ENCODE measurements around the gene RPL11. TPM values are rescaled to one million over a fixed set of nuclear protein-coding genes. Genes with fewer than 3 reads are reported as not detected.
"Not testable (repeated sequence)": the region's sequence is repeated elsewhere in the genome, so short reads cannot be mapped to it uniquely, and the experiment has no call there.

Gene RPL11
- total RNA-seq, 4 donors from 2014 or later, result 698 to 1,431 (median 989) TPM

DNA sequence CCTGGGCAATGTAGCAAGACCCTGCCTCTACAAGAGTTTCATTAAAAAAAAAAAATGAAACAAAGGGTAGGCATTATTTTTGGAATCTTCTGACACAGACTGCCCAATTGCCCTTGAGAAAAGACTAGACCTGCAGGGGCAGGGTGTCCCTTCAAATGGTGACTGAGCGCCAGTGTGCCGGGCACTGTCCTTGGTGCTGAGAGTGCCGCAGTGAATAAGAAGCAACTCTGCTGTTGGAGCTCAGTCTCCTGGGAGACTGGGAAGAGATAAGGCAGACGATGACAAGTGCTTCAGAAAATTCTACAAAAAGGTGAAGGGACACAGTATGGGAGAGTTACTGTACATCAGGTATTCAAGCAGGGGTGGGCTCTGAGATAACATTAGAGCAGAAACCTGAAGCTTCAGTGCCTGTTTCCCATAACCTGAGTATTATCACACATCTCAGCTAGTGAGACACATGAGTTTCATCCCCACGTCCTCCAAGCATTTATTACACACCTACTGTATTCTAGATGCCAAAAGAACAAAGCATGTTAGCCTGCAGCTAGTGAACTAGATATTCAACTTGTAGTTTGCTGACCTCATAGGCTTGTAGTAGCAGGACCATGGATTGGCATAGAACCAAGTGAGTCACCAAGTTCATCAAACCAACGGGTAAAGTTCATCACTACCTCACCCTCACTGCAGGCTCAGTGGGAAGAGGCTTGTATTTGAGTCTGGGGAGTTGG is 18.4 kb upstream of the RPL11 start:
- Histone ChIP-seq H3K27ac (peak overlapping the region in 1 of 4 donors; percentile 37), H3K27me3 (peaks cover 0 to 16% (median 0%) of the 10 kb centered on the region in 4 donors), H3K4me3 (no peak overlapping the region), H3K4me1 (peaks cover 0 to 17% (median 0%) of the 10 kb centered on the region in 3 donors), H3K9me3 (no peaks in the 10 kb centered on the region), H3K36me3 (no peaks in the 10 kb centered on the region)
- DNase-seq, result no peak
- no peak for TF ChIP-seq POLR2A (IDR thresholded peaks at IDR 0.05)
- TF ChIP-seq, protein P1, sequence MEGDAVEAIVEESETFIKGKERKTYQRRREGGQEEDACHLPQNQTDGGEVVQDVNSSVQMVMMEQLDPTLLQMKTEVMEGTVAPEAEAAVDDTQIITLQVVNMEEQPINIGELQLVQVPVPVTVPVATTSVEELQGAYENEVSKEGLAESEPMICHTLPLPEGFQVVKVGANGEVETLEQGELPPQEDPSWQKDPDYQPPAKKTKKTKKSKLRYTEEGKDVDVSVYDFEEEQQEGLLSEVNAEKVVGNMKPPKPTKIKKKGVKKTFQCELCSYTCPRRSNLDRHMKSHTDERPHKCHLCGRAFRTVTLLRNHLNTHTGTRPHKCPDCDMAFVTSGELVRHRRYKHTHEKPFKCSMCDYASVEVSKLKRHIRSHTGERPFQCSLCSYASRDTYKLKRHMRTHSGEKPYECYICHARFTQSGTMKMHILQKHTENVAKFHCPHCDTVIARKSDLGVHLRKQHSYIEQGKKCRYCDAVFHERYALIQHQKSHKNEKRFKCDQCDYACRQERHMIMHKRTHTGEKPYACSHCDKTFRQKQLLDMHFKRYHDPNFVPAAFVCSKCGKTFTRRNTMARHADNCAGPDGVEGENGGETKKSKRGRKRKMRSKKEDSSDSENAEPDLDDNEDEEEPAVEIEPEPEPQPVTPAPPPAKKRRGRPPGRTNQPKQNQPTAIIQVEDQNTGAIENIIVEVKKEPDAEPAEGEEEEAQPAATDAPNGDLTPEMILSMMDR (IDR thresholded peaks at IDR 0.05), result no peak
- intact Hi-C loops (cut with DNase I), result no loop called here
- 9 to 10% methylated on average over 6 of the region's 6 CpGs for WGBS, 2 donors

DNA sequence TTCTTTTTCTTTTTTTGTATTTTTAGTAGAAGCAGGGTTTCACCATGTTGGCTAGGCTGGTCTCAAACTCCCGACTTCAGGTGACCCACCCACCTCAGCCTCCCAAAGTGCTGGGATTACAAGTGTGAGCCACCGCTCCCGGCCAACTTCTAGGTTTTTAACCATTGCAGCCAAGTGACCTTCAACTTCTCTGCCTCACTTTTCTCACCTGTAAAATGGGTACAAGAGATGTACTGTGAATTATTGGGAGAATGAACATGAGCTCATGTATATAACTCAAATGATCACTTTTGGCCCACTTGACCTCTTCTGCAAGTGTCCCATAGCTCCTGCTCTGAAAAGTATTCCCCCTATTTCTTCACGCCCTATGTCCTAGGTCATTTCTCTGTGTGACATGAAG is 11.8 kb upstream of the RPL11 start:
- no peaks in the 10 kb centered on the region for H3K9me3 ChIP-seq
- H3K27me3 ChIP-seq, result peaks cover 0 to 62% (median 0%) of the 10 kb centered on the region in 4 donors
- WGBS, 2 donors, result 79 to 86% methylated on average over 3 to 4 of the region's 4 CpGs
- intact Hi-C loops (cut with DNase I), result no loop called here
- no peak overlapping the region for H3K4me3 ChIP-seq
- no peak for TF ChIP-seq POLR2A (IDR thresholded peaks at IDR 0.05)
- TF ChIP-seq, protein P1 (IDR thresholded peaks at IDR 0.05), result no peak
- no peak for DNase-seq
- H3K27ac ChIP-seq, result no peak overlapping the region
- no peaks in the 10 kb centered on the region for H3K36me3 ChIP-seq
- H3K4me1 ChIP-seq, result no peaks in the 10 kb centered on the region

GRCh38 chr1:23682946-23683345 is 8.7 kb upstream of the RPL11 start:
- no peak for DNase-seq
- Histone ChIP-seq H3K27me3 (peaks cover 0 to 47% (median 0%) of the 10 kb centered on the region in 4 donors), H3K9me3 (no peaks in the 10 kb centered on the region), H3K4me1 (no peaks in the 10 kb centered on the region), H3K36me3 (no peaks in the 10 kb centered on the region), H3K27ac (no peak overlapping the region), H3K4me3 (no peak overlapping the region)
- no peak for TF ChIP-seq POLR2A (IDR thresholded peaks at IDR 0.05)
- TF ChIP-seq, protein P1 (IDR thresholded peaks at IDR 0.05), result no peak
- intact Hi-C loops (cut with DNase I), result no loop called here

GRCh38 chr1:23684415-23684814 is 7.2 kb upstream of the RPL11 start:
- Histone ChIP-seq H3K9me3 (no peaks in the 10 kb centered on the region), H3K4me3 (no peak overlapping the region), H3K27ac (no peak overlapping the region), H3K4me1 (no peaks in the 10 kb centered on the region), H3K36me3 (no peaks in the 10 kb centered on the region), H3K27me3 (peaks cover 0 to 36% (median 0%) of the 10 kb centered on the region in 4 donors)
- 51 to 82% methylated on average over 2 of the region's 2 CpGs for WGBS, 2 donors
- TF ChIP-seq, protein P1 (IDR thresholded peaks at IDR 0.05), result no peak
- TF ChIP-seq POLR2A (IDR thresholded peaks at IDR 0.05), result no peak
- DNase-seq, result no peak
- intact Hi-C loops (cut with DNase I), result no loop called here

GRCh38 chr1:23685197-23685596 is 6.4 kb upstream of the RPL11 start:
- H3K36me3 ChIP-seq; H3K27ac ChIP-seq; H3K4me3 ChIP-seq; H3K4me1 ChIP-seq; intact Hi-C loops (cut with DNase I); DNase-seq; H3K9me3 ChIP-seq: not testable (repeated sequence)
- 59 to 71% methylated on average over 5 to 7 of the region's 7 CpGs for WGBS, 2 donors
- H3K27me3 ChIP-seq, result peaks cover 0 to 29% (median 0%) of the 10 kb centered on the region in 4 donors

- H3K4me1 ChIP-seq, result peaks cover 7 to 12% (median 7%) of the 10 kb centered on the region in 3 donors
- H3K36me3 ChIP-seq; H3K9me3 ChIP-seq; intact Hi-C loops (cut with DNase I); DNase-seq; H3K27ac ChIP-seq; H3K4me3 ChIP-seq: not testable (repeated sequence)
- H3K27me3 ChIP-seq, result peaks cover 0 to 14% (median 0%) of the 10 kb centered on the region in 4 donors
- WGBS, 2 donors, result 73 to 88% methylated on average over 3 of the region's 3 CpGs
Observed at GRCh38 chr1:23687680-23688079, 3.9 kb upstream of the RPL11 start.

- H3K4me3 ChIP-seq; H3K27me3 ChIP-seq; DNase-seq; H3K36me3 ChIP-seq; H3K27ac ChIP-seq; intact Hi-C loops (cut with DNase I); H3K9me3 ChIP-seq: not testable (repeated sequence)
- peaks cover 11 to 18% (median 13%) of the 10 kb centered on the region in 3 donors for H3K4me1 ChIP-seq
- 50% methylated on average over 1 of the region's 33 CpGs; no CpG with 5 or more reads in 1 of the 2 donors for WGBS, 2 donors
Observed at GRCh38 chr1:23688281-23688680, 3.3 kb upstream of the RPL11 start.
